HG02759 (cell line): Measurements from ENCODE around the gene TAF11L13.
"Not testable (repeated sequence)": the region's sequence is repeated elsewhere in the genome, so short reads cannot be mapped to it uniquely, and the experiment has no call there.

Experiments
- ATAC-seq: cut with Tn5 transposase; IDR thresholded peaks from one replicate; pipeline ENCODE4 v1.9.1; 2021; ENCODE audit warnings: mild to moderate bottlenecking, moderate library complexity; ENCODE audit not compliant: unreplicated experiment

The TAF11L13 gene

DNA sequence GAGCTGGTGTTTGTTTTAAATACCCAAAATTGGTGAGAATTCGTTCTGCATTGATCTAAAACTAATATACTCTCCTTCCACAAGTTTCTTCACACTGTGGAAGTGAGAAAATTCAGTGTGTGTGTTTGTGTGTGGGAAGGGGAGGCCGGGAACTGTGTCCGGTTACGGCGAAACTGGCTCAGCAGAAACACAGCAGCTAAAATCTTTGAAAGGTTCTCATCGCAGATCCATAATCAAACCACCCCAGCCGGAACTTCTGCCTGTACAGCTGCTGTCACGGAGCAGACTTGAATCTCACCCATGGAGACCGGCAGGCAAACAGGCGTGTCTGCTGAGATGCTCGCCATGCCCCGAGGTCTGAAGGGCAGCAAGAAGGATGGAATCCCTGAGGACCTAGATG lies at the start of gene TAF11L13:
Gene TAF11L13, plus strand, starts transcription at position 301 of the 400 bp plus-strand sequence.
- not testable (repeated sequence) for ATAC-seq

DNA sequence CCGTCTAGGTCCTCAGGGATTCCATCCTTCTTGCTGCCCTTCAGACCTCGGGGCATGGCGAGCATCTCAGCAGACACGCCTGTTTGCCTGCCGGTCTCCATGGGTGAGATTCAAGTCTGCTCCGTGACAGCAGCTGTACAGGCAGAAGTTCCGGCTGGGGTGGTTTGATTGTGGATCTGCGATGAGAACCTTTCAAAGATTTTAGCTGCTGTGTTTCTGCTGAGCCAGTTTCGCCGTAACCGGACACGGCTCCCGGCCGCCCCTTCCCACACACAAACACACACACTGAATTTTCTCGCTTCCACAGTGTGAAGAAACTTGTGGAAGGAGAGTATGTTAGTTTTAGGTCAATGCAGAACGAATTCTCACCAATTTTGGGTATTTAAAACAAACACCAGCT lies 46.2 kb upstream of the TAF11L13 start, which contains the start of gene TAF11L7:
Gene TAF11L7, minus strand, starts transcription at position 101 of the 400 bp plus-strand sequence.
- not testable (repeated sequence) for ATAC-seq

DNA sequence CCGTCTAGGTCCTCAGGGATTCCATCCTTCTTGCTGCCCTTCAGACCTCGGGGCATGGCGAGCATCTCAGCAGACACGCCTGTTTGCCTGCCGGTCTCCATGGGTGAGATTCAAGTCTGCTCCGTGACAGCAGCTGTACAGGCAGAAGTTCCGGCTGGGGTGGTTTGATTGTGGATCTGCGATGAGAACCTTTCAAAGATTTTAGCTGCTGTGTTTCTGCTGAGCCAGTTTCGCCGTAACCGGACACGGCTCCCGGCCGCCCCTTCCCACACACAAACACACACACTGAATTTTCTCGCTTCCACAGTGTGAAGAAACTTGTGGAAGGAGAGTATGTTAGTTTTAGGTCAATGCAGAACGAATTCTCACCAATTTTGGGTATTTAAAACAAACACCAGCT lies 41.0 kb upstream of the TAF11L13 start, which contains the start of gene TAF11L8:
Gene TAF11L8, minus strand, starts transcription at position 101 of the 400 bp plus-strand sequence.
- not testable (repeated sequence) for ATAC-seq

DNA sequence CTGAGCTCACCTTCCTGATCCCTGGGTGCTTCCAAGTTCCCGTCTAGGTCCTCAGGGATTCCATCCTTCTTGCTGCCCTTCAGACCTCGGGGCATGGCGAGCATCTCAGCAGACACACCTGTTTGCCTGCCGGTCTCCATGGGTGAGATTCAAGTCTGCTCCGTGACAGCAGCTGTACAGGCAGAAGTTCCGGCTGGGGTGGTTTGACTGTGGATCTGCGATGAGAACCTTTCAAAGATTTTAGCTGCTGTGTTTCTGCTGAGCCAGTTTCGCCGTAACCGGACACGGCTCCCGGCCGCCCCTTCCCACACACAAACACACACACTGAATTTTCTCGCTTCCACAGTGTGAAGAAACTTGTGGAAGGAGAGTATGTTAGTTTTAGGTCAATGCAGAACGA lies 37.6 kb upstream of the TAF11L13 start, which contains the start of gene TAF11L9:
Gene TAF11L9, minus strand, starts transcription at position 140 of the 400 bp plus-strand sequence.
- ATAC-seq: not testable (repeated sequence)

DNA sequence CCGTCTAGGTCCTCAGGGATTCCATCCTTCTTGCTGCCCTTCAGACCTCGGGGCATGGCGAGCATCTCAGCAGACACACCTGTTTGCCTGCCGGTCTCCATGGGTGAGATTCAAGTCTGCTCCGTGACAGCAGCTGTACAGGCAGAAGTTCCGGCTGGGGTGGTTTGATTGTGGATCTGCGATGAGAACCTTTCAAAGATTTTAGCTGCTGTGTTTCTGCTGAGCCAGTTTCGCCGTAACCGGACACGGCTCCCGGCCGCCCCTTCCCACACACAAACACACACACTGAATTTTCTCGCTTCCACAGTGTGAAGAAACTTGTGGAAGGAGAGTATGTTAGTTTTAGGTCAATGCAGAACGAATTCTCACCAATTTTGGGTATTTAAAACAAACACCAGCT lies 34.2 kb upstream of the TAF11L13 start, which contains the start of gene TAF11L10:
Gene TAF11L10, minus strand, starts transcription at position 101 of the 400 bp plus-strand sequence.
- not testable (repeated sequence) for ATAC-seq

DNA sequence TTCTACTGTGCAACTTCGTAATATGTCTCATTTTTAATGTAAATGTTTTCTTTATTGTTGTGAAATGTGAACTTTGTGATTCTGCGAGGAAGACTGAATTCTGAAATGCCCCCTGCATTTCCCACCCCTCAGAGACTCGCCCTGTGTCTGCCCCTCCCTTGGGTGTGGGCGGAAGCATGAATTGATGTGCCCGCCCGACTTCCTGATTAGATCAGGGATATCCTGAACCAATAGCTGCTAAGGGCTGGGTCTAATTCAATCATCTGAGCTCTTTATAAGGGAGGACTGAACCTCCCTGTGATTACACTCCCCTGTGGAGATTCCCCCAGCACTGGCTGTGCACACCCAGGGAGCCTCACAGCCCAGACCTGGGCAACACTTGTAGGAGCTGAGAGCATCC lies 28.0 kb upstream of the TAF11L13 start, which contains the start of gene TAF11L11:
Gene TAF11L11, plus strand, starts transcription at position 304 of the 400 bp plus-strand sequence.
- not testable (repeated sequence) for ATAC-seq

DNA sequence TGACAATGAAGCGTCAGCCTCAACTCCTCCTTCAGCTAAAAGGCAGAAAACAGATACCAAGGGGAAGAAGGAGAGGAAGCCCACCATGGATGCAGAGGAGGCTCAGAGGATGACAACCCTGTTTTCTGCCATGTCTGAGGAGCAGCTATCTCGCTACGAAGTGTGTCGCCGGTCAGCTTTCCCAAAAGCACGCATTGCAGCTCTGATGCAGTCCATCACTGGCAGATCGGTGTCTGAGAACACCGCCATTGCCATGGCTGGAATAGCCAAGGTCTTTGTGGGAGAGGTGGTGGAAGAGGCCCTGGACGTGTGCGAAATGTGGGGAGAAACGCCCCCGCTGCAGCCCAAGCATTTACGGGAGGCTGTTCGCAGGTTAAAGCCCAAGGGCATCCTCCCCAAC lies 26.9 kb upstream of the TAF11L13 start:
- ATAC-seq: no peak

DNA sequence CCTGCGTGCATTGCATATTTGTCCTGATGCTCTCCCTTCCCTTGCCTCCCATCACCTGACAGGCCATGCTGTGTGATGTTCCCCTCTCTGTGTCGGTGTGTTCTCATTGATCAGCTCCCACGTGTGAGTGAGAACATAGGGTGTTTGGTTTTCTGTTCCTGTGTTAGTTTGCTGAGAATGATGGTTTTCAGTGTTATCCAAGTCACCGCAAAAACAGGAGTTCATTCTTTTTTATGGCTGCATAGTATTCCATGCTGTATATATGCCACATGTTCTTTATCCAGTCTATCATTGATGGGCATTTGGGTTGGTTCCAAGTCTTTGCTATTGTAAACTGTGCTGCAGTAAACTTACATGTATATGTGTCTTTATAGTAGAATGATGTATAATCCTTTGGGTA lies 24.4 kb upstream of the TAF11L13 start:
- not testable (repeated sequence) for ATAC-seq

DNA sequence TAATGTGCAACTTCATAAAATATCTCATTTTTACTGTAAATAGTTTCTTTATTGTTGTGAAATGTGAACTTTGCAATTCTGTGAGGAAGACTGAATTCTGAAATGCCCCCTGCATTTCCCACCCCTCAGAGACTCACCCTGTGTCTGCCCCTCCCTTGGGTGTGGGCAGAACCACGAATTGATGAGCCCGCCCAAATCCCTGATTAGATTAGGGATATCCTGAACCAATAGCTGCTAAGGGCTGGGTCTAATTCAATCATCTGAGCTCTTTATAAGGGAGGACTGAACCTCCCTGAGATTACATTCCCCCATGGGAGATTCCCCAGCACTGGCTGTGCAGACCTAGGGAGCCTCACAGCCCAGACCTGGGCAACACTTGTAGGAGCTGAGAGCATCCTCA lies 21.8 kb upstream of the TAF11L13 start, which contains the start of gene TAF11L12:
Gene TAF11L12, plus strand, starts transcription at position 301 of the 400 bp plus-strand sequence.
- ATAC-seq: not testable (repeated sequence)

DNA sequence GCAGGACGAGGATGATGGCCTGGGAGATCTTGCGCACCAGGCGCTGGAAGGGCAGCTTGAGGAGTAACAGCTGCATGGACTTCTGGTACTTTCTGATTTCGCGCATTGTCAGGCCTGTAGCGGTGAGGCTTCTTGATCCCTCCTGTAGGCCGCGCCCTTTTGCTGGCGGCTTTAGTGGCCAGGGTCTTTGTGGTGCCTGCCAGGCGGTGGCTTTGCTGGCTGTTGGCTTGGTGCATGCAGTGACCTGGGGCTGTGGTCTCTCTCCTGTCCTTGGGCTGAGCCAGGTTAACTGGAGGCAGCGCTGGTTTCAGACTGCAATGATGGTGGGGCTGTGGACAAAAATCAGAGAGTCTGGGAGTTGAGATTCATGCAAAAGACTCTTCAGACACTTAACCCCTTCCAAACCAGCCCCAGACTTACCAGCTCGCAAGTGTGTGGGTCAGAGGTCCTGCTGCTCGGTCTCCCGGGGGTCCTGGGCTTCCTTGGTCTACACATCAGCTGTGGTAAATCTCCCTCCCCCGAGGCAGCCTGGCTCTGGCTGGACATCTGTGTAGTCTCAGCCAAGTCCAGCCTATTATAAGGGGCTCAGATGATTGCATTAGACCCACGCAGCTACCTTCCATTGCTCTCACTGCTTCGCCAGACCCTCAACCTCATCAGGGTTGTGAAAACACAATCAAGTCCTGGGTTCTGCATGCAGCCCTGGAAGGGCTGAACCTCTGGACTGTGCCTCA lies 16.8 kb upstream of the TAF11L13 start:
- ATAC-seq: no peak

DNA sequence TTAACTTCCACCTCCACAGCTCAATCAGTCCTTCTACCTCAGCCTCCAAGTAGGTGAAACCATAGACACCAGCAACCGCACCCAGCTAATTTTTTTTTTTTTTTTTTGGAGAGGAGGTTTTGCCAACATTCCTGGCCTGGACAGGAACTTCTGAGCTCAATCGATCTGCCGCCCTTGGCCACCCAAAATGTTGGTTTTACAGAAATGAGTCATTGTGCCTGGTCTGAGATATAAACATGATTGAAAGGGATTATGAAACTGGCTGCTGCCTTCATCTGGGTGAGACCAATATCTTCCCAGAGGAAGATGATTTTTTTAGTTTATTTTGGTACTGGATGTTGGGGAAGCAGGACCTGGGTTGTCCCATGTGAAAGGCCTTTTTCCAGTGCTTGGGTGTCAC lies 12.5 kb upstream of the TAF11L13 start:
- no peak for ATAC-seq

DNA sequence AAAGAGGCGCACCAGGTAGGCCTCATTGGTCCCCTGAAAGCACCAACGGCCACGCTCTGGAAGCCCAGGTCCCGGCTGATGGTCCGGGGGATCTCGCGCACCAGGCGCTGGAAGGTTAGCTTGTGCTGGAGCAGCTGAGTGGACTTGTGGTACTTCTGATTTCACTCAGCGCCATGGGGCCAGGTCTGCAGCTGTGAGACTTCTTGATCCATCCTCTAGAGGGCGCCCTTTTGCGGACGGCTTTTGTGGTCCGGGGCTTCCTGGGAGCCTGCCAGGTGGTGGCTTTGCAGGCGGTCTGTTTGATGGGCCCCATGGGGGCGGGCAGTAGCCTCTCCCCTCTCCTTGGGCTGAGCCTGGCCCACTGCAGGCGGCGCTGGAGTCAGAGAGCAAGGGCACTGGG lies 11.3 kb upstream of the TAF11L13 start:
- no peak for ATAC-seq

DNA sequence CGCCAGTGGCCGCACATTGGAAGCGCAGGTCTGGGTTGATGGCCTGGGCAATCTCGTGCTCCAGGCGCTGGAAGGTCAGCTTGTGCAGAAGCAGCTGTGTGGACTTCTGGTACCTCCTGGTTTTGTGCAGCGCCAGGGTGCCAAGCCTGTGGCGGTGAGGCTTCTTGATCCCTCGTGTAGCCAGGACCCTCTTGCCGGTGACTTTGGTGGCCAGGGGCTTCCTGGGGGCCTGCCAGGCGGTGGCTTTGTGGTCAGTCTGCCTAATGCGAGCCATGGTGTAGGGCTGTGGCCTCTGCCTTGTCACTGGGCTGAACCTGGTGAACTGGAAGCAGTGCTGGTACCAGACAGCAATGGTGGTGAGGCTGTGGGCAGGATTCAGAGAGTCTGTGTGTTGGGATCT lies 6.2 kb upstream of the TAF11L13 start:
- ATAC-seq: no peak

DNA sequence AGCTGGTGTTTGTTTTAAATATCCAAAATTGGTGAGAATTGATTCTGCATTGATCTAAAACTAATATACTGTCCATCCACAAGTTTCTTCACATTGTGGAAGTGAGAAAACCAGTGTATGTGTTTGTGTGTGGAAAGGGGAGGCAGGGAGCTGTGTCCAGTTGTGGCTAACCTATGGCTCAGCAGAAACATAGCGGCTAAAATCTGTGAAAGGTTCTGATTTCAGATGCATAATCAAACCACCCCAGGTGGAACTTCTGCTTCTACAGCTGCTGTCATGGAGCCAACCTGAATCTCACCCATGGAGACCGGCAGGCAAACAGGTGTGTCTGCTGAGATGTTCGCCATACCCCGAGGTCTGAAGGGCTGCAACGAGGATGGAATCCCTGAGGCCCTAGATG lies 2.3 kb downstream of the TAF11L13 start, which contains the start of gene TAF11L14:
Gene TAF11L14, plus strand, starts transcription at position 301 of the 400 bp plus-strand sequence.
- no peak for ATAC-seq

DNA sequence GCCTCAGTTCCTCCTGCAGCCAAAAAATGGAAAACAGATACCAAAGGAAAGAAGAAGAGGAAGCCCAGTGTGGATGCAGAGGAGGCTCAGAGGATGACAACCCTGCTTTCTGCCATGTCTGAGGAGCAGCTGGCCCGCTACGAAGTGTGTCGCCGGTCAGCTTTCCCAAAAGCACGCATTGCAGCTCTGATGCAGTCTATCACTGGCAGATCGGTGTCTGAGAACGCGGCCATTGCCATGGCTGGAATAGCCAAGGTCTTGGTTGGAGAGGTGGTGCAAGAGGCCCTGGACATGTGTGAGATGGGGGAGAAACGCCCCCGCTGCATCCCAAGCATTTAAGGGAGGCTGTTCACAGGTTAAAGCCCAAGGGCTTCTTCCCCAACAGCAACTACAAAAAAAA lies 17.3 kb downstream of the TAF11L13 start:
- ATAC-seq: not testable (repeated sequence)

DNA sequence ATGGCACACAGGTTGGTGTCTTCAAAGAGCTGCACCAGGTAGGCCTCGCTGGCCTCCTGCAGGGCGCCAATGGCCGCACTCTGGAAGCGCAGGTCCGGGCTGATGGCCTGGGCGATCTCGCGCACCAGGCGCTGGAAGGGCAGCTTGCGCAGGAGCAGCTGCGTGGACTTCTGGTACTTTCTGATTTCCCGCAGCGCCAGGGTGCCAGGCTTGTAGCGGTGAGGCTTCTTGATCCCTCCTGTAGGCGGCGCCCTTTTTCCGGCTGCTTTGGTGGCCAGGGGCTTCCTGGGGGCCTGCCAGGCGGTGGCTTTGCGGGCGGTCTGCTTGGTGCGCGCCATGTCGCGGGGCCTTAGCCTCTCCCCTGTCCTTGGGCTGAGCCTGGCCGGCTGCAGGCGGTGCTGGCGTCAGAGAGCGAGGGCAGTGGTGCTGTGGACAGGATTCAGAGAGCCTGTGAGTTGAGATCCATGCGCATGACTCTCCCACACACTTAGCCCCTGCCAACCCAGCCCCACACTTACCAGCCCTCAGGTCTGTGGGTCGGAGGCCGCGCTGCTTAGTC lies 23.4 kb downstream of the TAF11L13 start:
- not testable (repeated sequence) for ATAC-seq

DNA sequence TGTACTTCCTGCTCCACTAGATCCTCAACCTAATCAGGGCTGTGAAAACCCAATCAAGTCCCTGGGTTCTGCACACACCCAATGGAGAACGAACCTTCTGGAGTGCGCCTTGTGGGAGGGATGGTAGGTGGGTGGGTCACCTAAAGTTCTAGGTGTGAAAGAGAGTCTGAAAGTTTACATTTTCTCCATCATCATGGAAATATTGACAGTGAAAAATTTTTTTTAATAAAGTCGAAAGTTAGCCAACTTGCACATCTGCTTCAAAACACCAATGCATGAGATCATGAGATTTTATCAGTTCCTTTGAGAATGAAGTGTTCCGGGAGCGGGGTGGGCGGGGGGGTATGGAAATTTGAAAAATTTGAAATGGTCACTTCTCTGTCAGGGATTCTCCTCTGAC lies 24.0 kb downstream of the TAF11L13 start:
- no peak for ATAC-seq

DNA sequence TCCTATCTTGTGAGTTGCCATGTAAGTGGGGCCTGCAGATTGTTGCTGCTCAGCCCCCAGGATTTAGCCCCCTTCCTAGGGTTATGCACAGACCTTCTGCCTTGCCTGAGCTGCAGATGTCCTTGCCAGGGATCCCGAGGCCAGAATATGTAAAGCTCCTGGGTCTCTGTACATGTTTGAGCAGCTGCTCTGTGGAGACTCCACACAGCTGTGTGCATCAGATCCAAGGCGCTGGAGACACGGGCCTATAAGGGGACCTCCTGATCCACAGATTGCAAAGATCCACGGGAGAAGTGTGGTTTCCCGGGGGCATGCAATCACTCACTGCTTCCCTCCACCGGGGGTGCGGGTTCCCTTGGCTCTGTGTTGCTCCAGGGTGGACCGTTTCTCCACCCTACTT lies 31.3 kb downstream of the TAF11L13 start:
- ATAC-seq: no peak

DNA sequence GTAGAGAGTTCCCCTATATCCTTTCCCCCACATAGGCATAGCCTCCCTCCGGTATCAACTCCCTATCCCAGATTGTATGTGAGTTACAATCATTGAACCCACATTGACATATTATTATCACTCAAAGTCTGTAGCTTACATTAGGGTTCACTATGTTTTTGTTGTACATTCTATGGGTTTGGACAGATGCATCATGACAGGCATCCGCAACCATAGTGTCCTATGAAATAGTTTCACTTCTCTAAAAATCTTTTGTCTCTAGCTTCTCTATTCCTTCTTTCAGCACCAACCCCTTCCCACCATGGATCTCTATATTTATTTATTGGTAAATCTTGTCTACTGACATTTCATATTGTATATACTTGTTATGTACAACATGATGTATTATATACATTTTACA lies 33.9 kb downstream of the TAF11L13 start:
- no peak for ATAC-seq

DNA sequence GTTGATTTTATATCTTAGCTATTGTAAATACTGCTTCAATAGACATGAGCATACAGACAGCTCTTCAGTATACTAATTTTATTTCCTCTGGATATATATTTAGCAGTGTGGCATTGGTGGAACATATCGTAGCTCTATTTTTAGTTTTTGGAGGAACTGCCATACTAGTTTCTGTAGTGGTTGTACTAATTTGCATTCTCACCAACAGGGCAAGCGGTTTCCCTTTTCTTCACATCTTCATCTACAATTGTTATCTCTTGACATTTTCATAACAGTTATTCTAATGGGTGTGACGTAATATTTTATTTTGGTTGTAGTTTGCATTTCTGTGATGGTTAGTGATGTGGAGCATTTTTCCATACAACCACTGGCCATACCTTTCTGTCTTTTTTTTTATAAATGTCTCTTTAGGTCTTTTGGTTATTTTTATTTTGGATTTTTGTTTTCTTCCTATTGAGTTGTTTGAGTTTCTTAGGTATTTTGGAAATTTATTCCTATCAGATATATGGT lies 34.9 kb downstream of the TAF11L13 start:
- no peak for ATAC-seq

DNA sequence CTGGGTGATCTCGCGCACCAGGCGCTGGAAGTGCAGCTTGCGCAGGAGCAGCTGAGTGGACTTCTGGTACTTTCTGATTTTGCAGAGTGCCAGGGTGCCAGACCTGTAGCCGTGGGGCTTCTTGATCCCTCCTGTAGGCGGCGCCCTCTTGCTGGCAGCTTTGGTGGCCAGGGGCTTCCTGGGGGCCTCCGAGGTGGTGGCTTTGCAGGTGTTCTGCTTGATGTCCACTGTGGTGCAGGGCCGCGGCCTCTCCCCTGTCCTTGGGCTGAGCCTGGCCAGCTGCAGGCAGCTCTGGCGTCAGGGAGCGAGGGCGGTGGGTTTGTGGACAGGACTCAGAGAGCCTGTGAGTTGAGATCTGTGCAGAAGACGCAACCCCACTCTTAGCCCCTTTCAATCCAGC lies 38.5 kb downstream of the TAF11L13 start:
- ATAC-seq: no peak
